PC-3 (cell line): ENCODE data around the gene SLC4A7. TPM values are rescaled to one million over a fixed set of nuclear protein-coding genes. Genes with fewer than 3 reads are reported as not detected.

Source experiments
- ATAC-seq: fragments of 200-7000 bp; cut with Tn5 transposase; 2 replicates; pipeline ENCODE4 v1.9.1; 2020; ENCODE audit warnings: mild to moderate bottlenecking, moderate library complexity
- BruUV-seq: library from RNA; stranded (reverse); fragments of 400-500 nt; replicated peaks from 2 replicates; lab custom pipeline; 2021; lab: Mats Ljungman, UMichigan
- CTCF ChIA-PET: fragments of 300-600 bp; sonication (Branson Sonifier 250); formaldehyde crosslinking; loops from one replicate; lab custom pipeline; 2022; ENCODE audit warnings: antibody characterized with exemption; lab: Charles Lee
- POLR2A ChIA-PET: fragments of 300-600 bp; sonication (Branson Sonifier 250); formaldehyde crosslinking; loops from one replicate; lab custom pipeline; 2022; ENCODE audit warnings: antibody characterized with exemption; ENCODE audit not compliant: unreplicated experiment; lab: Charles Lee
- DNase-seq: peaks from one replicate; pipeline ENCODE4 v3.0.0-alpha.2; 2015
- H2AFZ ChIP-seq: fragments of 300-600 bp; sonication (generic); 2 replicates; pipeline ENCODE4 v1.6.0; 2016; ENCODE audit warnings: antibody characterized with exemption, low read length
- H3F3A ChIP-seq: fragments of 300-600 bp; sonication (generic); one replicate; pipeline ENCODE4 v1.6.0; 2017; ENCODE audit warnings: antibody characterized with exemption, low read length, control low read depth, mild to moderate bottlenecking; ENCODE audit not compliant: unreplicated experiment
- H3K27ac ChIP-seq: fragments of 300-600 bp; sonication (generic); 2 replicates; pipeline ENCODE4 v1.5.1; 2016; ENCODE audit warnings: mild to moderate bottlenecking, low read length
- H3K27me3 ChIP-seq: fragments of 300-600 bp; sonication (generic); 2 replicates; pipeline ENCODE4 v1.6.1; 2016; ENCODE audit warnings: low read length, mixed read lengths
- H3K36me3 ChIP-seq: fragments of 300-600 bp; sonication (generic); 2 replicates; pipeline ENCODE4 v1.6.1; 2016; ENCODE audit warnings: low read depth, mixed run types, low read length, mixed read lengths
- H3K4me1 ChIP-seq: fragments of 300-600 bp; sonication (generic); 2 replicates; pipeline ENCODE4 v1.5.1; 2016; ENCODE audit warnings: low read length; ENCODE audit not compliant: insufficient read depth
- H3K4me2 ChIP-seq: fragments of 300-600 bp; sonication (generic); 2 replicates; pipeline ENCODE4 v1.6.0; 2016; ENCODE audit warnings: low read length
- H3K4me3 ChIP-seq: fragments of 300-600 bp; sonication (generic); 2 replicates; pipeline ENCODE4 v1.5.1; 2016; ENCODE audit warnings: mild to moderate bottlenecking, low read length, mixed read lengths
- H3K79me2 ChIP-seq: fragments of 300-600 bp; sonication (generic); 2 replicates; pipeline ENCODE4 v1.6.1; 2017; ENCODE audit warnings: low read length, mixed read lengths
- H3K9ac ChIP-seq: fragments of 300-600 bp; sonication (generic); 2 replicates; pipeline ENCODE4 v1.6.0; 2016; ENCODE audit warnings: mild to moderate bottlenecking, low read length
- H3K9me2 ChIP-seq: fragments of 300-600 bp; sonication (generic); replicated peaks from 2 replicates; pipeline ENCODE4 v1.6.1; 2016; ENCODE audit warnings: mixed run types, low read length, mixed read lengths
- H3K9me3 ChIP-seq: fragments of 300-600 bp; sonication (generic); 2 replicates; pipeline ENCODE4 v1.6.1; 2016; ENCODE audit warnings: low read length, mixed read lengths
- H4K20me1 ChIP-seq: fragments of 300-600 bp; sonication (generic); 2 replicates; pipeline ENCODE4 v1.6.1; 2016; ENCODE audit warnings: low read length, mixed read lengths
- CTCF ChIP-seq: fragments of 300-600 bp; sonication (generic); conservative IDR thresholded peaks from 2 replicates; pipeline ENCODE4 v1.5.1; 2017; ENCODE audit warnings: antibody characterized with exemption, low read depth, mild to moderate bottlenecking, low read length
- EZH2 ChIP-seq: fragments of 300-600 bp; sonication (generic); IDR thresholded peaks from one replicate; pipeline ENCODE4 v1.6.1; 2017; ENCODE audit warnings: antibody characterized with exemption, mild to moderate bottlenecking, low read length; ENCODE audit not compliant: unreplicated experiment
- EZH2phosphoT487 ChIP-seq: fragments of 300-600 bp; sonication (generic); IDR thresholded peaks from 2 replicates; pipeline ENCODE4 v1.6.1; 2018; ENCODE audit warnings: mild to moderate bottlenecking, antibody characterized with exemption, low read length, borderline replicate concordance
- intact Hi-C: fragments of 100-400 bp; cut with micrococcal nuclease; formaldehyde crosslinking; loops from 2 replicates; pipeline ENCODE4 v1.9.0; 2023
- total RNA-seq: library from RNA; depleted of rRNA; stranded (reverse); fragments of >200 nt; gene quantifications from 2 replicates; pipeline ENCODE4 v1.2.3, GENCODE V29; 2014

Gene SLC4A7
- total RNA-seq, 1 experiment from 2014 or later: 56.0 TPM

- Histone ChIP-seq H3K9me3 (no peaks in the 10 kb centered on the region), H3K4me1 (peaks cover 36% of the 10 kb centered on the region), H3K4me3 (no peak overlapping the region), H2AFZ (no peak overlapping the region), H3K9ac (peak overlapping the region; percentile 3; the same call in 1 of the 2 replicates), H3K4me2 (peak overlapping the region; percentile 24), H3K9me2 (no peaks in the 10 kb centered on the region), H3F3A (peaks cover 6% of the 10 kb centered on the region), H4K20me1 (no peaks in the 10 kb centered on the region), H3K27me3 (no peaks in the 10 kb centered on the region), H3K27ac (peak overlapping the region; percentile 57), H3K79me2 (no peaks in the 10 kb centered on the region), H3K36me3 (no peaks in the 10 kb centered on the region)
- ChIA-PET CTCF (no interaction called here), POLR2A (no interaction called here)
- TF ChIP-seq EZH2 (no peak), CTCF (no peak), EZH2phosphoT487 (no peak)
- ATAC-seq: peak; percentile 81
- intact Hi-C loops: loop anchor here (1.0 kb wide), 1 partner anchor 19 kb away; the partner anchor contains the start of gene SLC4A7
- peak; percentile 92 for DNase-seq
- BruUV-seq: no TSS peak
Measured at GRCh38 chr3:27503526-27503925, 19.3 kb upstream of the SLC4A7 start.

GRCh38 chr3:27501759-27502158, 17.6 kb upstream of the SLC4A7 start:
- ATAC-seq (no peak), DNase-seq (no peak)
- intact Hi-C loops: no loop called here
- POLR2A ChIA-PET: no interaction called here
- Histone ChIP-seq H3K9me2 (no peaks in the 10 kb centered on the region), H3K79me2 (no peaks in the 10 kb centered on the region), H3K9me3 (no peaks in the 10 kb centered on the region), H3K27ac (no peak overlapping the region), H3K4me2 (no peak overlapping the region), H3K4me1 (peaks cover 19% of the 10 kb centered on the region), H3K4me3 (no peak overlapping the region), H3K9ac (no peak overlapping the region), H4K20me1 (no peaks in the 10 kb centered on the region), H3F3A (peaks cover under 1% of the 10 kb centered on the region), H3K27me3 (no peaks in the 10 kb centered on the region), H3K36me3 (no peaks in the 10 kb centered on the region), H2AFZ (no peak overlapping the region)
- no TSS peak for BruUV-seq
- CTCF ChIA-PET: no interaction called here
- TF ChIP-seq EZH2 (no peak), EZH2phosphoT487 (no peak), CTCF (no peak)

GRCh38 chr3:27500986-27501385, 16.8 kb upstream of the SLC4A7 start:
- no TSS peak for BruUV-seq
- Histone ChIP-seq H2AFZ (no peak overlapping the region), H3K9me3 (no peaks in the 10 kb centered on the region), H3K9ac (no peak overlapping the region), H3K4me2 (no peak overlapping the region), H4K20me1 (no peaks in the 10 kb centered on the region), H3K27me3 (no peaks in the 10 kb centered on the region), H3F3A (no peaks in the 10 kb centered on the region), H3K79me2 (no peaks in the 10 kb centered on the region), H3K36me3 (no peaks in the 10 kb centered on the region), H3K27ac (no peak overlapping the region), H3K4me3 (no peak overlapping the region), H3K9me2 (no peaks in the 10 kb centered on the region), H3K4me1 (peaks cover 15% of the 10 kb centered on the region)
- CTCF ChIA-PET: no interaction called here
- POLR2A ChIA-PET: no interaction called here
- DNase-seq (no peak), ATAC-seq (no peak)
- intact Hi-C loops: no loop called here
- TF ChIP-seq EZH2 (no peak), EZH2phosphoT487 (no peak), CTCF (no peak)
